Fibroblast of mammary gland (primary cell): ENCODE measurements around the gene CDK14.

ENCODE experiments used
- DNase-seq: peaks from one replicate; pipeline ENCODE4 v3.0.0-alpha.2; 2010; ENCODE audit warnings: low read depth
- H3K4me3 ChIP-seq: 2 replicates; pipeline ENCODE4 v1.5.1; 2011; ENCODE audit warnings: low read depth, mild to moderate bottlenecking, low read length, moderate library complexity; ENCODE audit not compliant: control insufficient read depth
- TF ChIP-seq, protein P1 (sequence below): conservative IDR thresholded peaks from 2 replicates; pipeline ENCODE4 v1.5.1; 2011; ENCODE audit warnings: low read depth, low read length, inconsistent platforms; ENCODE audit not compliant: control insufficient read depth, insufficient read depth

Gene CDK14

DNA sequence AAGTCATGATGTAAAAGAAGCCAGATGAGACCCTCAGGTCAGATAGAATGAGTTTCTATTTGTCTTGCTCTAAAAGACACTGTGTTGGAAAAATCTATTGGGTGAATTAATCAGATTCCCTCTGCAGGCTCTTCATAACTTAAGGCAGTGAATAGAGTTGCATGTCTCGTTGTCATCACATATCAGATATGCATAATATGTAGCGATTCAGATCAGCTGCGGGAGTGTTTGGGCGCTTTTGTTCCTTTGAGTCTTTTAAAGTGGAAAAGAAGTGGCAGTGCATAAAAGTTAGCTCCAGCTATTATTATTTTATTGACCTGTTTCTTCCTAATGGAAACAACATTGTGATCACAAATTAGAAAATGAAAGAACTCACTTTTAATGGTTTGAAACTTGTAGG is 84.4 kb downstream of the CDK14 start:
- TF ChIP-seq, protein P1, sequence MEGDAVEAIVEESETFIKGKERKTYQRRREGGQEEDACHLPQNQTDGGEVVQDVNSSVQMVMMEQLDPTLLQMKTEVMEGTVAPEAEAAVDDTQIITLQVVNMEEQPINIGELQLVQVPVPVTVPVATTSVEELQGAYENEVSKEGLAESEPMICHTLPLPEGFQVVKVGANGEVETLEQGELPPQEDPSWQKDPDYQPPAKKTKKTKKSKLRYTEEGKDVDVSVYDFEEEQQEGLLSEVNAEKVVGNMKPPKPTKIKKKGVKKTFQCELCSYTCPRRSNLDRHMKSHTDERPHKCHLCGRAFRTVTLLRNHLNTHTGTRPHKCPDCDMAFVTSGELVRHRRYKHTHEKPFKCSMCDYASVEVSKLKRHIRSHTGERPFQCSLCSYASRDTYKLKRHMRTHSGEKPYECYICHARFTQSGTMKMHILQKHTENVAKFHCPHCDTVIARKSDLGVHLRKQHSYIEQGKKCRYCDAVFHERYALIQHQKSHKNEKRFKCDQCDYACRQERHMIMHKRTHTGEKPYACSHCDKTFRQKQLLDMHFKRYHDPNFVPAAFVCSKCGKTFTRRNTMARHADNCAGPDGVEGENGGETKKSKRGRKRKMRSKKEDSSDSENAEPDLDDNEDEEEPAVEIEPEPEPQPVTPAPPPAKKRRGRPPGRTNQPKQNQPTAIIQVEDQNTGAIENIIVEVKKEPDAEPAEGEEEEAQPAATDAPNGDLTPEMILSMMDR, result no peak
- H3K4me3 ChIP-seq, result no peak overlapping the region

DNA sequence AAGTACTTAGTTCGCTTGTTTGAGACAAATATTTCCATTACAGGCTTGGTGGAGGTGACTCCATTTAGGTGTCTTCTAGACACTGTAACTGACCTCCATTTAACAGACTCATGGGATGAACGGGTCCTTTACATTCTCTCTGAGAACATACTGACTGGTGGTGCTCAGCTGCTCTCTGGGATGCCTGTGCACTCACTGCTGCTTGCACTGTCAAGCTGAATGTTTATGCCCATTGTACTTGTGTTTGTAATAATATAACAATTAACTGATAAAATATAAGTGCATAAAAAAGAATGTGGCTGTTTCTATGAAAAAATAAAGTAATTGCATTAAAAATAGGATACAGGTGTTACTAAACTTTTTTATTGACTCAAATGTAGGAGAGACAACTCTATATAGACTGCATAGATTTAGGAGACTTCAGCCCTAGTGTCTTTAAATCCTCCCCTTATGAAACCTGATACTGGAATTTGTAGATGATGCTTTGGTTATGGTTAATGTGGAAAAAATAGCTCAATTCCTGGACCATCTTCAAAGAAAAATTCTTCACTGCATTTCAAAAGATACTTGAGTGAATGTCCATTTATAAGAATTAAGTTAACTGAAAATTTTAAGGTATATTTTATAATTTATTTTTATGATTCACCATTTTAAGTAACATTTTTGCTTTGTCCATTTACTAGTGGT is 85.4 kb downstream of the CDK14 start:
- DNase-seq, result no peak
- TF ChIP-seq, protein P1, result no peak

More for the DNA sequence above, 84.4 kb downstream of the CDK14 start:
- no peak for DNase-seq

DNA sequence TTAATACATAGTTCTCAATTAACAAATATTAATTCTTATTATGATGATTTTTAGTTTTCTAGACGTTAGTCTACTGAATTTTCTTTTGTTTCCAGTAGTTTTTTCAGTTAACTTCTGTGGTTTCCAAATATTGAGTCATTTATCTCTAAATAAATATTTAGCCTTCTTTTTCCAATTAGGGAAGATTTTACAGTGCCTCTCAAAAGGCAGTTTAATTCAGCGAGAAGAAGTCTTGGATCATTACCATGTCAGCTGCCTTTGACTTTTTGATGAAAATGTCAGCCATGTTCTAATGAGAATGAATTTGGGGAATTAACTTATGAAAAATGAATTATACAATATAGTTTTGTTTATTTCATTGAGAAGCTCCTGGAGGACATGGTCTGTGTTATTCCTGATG is 90.0 kb downstream of the CDK14 start:
- DNase-seq, result no peak
- TF ChIP-seq, protein P1, result no peak
- H3K4me3 ChIP-seq, result no peak overlapping the region

More for the DNA sequence above, 85.4 kb downstream of the CDK14 start:
- no peak overlapping the region for H3K4me3 ChIP-seq

DNA sequence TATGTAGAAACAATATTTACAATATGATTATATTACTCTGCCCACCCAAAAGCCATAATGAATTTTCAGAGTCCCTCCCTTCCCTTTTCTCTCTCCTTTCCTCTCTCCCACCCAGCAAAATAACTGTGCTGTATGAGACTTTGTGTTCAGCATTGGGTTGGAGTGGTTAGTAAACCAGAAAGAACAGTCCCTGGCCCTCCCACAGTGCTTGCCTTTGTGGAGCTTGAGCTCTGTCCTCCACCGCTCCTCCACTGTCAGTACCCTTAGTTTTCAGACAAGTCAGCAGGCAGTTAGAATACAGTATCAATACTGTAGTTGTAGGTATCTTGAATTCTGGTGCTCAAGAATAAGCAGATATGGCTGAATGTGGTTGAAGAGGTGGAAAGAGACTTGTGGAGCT is 92.7 kb downstream of the CDK14 start:
- TF ChIP-seq, protein P1, result no peak
- no peak overlapping the region for H3K4me3 ChIP-seq
- no peak for DNase-seq

DNA sequence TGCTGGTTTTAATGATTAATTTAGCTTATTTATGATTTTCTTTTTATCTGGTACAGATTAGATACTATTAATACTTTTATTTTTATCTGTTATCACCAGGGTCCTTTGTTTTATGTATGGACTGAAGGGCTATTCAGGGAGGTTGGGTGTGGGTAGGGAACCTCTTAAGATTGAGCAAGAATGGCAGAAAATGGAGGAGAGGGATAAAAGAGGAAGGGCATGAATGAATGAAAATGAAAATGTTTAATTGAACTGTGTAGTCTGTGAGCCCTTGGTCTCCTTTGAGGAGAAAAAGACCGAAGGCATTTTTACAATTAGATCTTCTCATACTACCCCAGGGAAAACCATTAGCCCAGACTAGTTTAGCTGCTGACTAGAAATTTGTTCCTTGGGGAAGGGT is 93.1 kb downstream of the CDK14 start:
- TF ChIP-seq, protein P1, result no peak
- DNase-seq, result no peak
- H3K4me3 ChIP-seq, result no peak overlapping the region

DNA sequence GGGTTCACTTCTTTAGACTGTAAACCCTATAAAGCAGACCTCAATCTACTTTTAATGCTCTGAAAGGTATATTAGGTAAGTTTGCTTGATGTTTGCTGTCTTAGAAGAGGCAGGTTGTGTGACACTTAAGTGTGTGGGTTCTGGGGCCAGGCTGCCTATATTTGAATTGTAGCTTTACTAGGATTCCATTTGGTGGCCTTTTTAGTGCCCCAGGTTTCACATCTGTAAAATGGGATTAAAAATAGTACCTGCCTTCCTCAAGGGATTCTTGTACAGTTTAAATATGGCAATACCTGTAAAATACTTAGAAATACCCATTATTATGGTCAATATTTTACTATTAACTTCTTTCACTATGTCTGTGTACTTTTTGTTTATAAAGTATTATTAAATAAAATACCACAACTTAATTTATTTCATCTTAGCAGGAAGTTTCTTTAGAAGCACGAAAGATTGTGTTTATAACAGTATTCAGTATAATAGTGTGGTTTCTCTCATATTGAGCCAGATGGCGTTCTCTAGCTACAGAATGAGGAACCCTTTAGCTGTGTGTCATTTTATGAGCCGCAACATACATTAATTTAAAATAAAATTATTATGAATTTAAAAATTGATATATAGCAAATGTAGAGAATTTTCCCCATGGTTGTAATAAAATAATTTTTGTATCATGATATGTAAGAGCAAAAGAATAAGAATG is 94.2 kb downstream of the CDK14 start:
- TF ChIP-seq, protein P1, result no peak

DNA sequence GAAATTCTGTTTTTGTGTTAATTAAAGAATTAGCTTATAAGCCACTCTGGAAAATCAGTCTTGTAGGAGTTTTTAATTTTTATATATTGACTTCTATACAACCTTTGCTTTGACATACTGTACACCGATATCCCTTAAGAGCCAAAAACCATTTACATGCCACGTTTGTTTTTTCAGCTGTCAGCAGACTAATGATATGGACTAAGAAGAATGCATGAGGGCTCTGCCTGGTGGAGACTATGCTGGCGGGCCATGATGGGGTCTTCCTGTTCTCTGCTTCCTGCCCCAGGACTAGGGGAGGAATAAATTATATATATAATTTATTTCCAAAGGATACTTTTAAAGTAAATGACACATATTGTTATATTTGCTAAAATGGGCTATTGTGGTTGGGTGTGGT is 96.3 kb downstream of the CDK14 start:
- TF ChIP-seq, protein P1, result no peak
- no peak for DNase-seq
- H3K4me3 ChIP-seq, result no peak overlapping the region

More for the DNA sequence above, 94.2 kb downstream of the CDK14 start:
- no peak overlapping the region for H3K4me3 ChIP-seq
- no peak for DNase-seq
